ENCODE results near the gene SEPTIN2.

DNA sequence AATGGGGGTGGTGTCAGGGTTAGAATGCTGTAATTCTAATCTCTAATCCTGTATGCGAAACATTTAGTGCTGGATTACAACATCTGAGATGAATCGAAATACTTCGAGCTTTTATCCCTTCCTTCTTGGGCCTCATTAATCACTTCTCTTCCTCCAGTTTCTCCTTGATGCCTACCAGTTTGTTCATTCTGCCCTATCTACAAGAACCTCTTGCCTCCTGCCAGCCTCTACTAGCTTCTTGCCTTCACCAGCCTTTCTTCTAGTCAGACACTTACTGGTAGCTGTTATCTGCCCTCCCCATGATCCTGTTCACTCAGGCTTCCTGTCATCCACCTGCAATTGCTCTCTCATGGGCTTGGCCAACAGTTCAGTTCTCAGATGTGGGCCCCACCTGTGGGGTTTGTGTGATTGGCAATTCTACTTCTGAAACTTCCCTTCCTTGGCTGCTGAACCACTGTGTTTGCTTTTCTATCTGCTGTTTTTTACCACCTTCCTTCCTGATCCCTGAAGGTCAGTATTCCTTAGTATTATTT is 25.0 kb downstream of the SEPTIN2 start:
- no peak for TF ChIP-seq CTCF (IDR thresholded peaks at IDR 0.05; ENCODE audit: extremely low read depth in 1 of 2, insufficient read depth in 1 of 2, low read depth in 1 of 2, low read length in 2 of 2)
- no peak for TF ChIP-seq MYC (IDR thresholded peaks at IDR 0.05; ENCODE audit: low read depth, low read length)
- TF ChIP-seq MAX (IDR thresholded peaks at IDR 0.05; ENCODE audit: insufficient read depth, insufficient read length): no peak
- no peak for TF ChIP-seq POLR2A (IDR thresholded peaks at IDR 0.05; ENCODE audit: low read depth, low read length)
- TF ChIP-seq POLR2AphosphoS5 (IDR thresholded peaks at IDR 0.05; ENCODE audit: insufficient read depth, low read depth, low read length): no peak
- TF ChIP-seq EZH2 (IDR thresholded peaks at IDR 0.05; ENCODE audit: borderline replicate concordance, low read depth, low read length, severe bottlenecking): no peak
